Measurements from ENCODE around the gene PRKD1. TPM values are rescaled to one million over a fixed set of nuclear protein-coding genes. Genes with fewer than 3 reads are reported as not detected.
A peak's percentile ranks its signal among the peaks of the same experiment; 100 is the strongest.
"Not testable (repeated sequence)": the region's sequence is repeated elsewhere in the genome, so short reads cannot be mapped to it uniquely, and the experiment has no call there.

PRKD1 gene
- total RNA-seq, 2 donors from 2014 or later, result not detected

GRCh38 chr14:29893989-29894388 lies 33.7 kb downstream of the PRKD1 start:
- H3K9me3 ChIP-seq (ENCODE audit: control insufficient read depth, low read length, poor library complexity, severe bottlenecking), result no peaks in the 10 kb centered on the region
- H3K4me1 Mint-ChIP-seq, result no peaks in the 10 kb centered on the region
- ATAC-seq (no peak), DNase-seq (no peak)
- no peak overlapping the region for H3K27ac Mint-ChIP-seq
- no peaks in the 10 kb centered on the region for H3K36me3 Mint-ChIP-seq (ENCODE audit: low read depth)
- H3K4me3 Mint-ChIP-seq, result no peak overlapping the region
- H3K27me3 Mint-ChIP-seq, result no peaks in the 10 kb centered on the region

- no peak overlapping the region for H3K4me3 Mint-ChIP-seq
- no peaks in the 10 kb centered on the region for H3K9me3 ChIP-seq (ENCODE audit: control insufficient read depth, low read length, poor library complexity, severe bottlenecking)
- no peak for ATAC-seq
- no peaks in the 10 kb centered on the region for H3K4me1 Mint-ChIP-seq
- DNase-seq, result no peak
- H3K27ac Mint-ChIP-seq, result no peak overlapping the region
- no peaks in the 10 kb centered on the region for H3K27me3 Mint-ChIP-seq
- H3K36me3 Mint-ChIP-seq (ENCODE audit: low read depth), result no peaks in the 10 kb centered on the region
These were observed 35.3 kb downstream of the PRKD1 start for GRCh38 chr14:29892327-29892726.

DNA sequence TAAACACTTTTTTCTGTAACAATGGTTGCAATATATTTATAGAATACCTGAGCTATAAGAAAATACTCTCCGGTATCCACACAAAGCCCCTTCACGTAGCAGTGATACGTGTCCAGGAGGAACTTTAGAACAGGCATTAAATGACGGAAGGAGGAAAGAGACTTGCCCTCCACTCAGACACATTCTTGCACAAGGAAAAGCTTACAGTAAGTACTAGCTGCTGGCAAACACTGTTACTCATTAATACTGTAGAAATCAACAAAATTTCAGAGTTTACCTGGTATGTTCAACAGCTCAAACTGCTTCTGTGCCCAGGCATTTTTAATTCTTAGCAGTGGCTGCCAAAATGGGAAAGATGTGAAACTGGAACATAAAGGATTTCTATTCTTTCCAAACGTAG lies 41.7 kb downstream of the PRKD1 start:
- no peaks in the 10 kb centered on the region for H3K4me1 Mint-ChIP-seq
- no peak overlapping the region for H3K27ac Mint-ChIP-seq
- H3K27me3 Mint-ChIP-seq, result no peaks in the 10 kb centered on the region
- ATAC-seq (no peak), DNase-seq (no peak)
- no peak overlapping the region for H3K4me3 Mint-ChIP-seq
- no peaks in the 10 kb centered on the region for H3K36me3 Mint-ChIP-seq (ENCODE audit: low read depth)
- no peaks in the 10 kb centered on the region for H3K9me3 ChIP-seq (ENCODE audit: control insufficient read depth, low read length, poor library complexity, severe bottlenecking)

- no peaks in the 10 kb centered on the region for H3K9me3 ChIP-seq (ENCODE audit: control insufficient read depth, low read length, poor library complexity, severe bottlenecking)
- Mint-ChIP-seq H3K27me3 (no peaks in the 10 kb centered on the region), H3K27ac (no peak overlapping the region), H3K4me1 (no peaks in the 10 kb centered on the region), H3K4me3 (no peak overlapping the region), H3K36me3 (ENCODE audit: low read depth) (no peaks in the 10 kb centered on the region)
- ATAC-seq (no peak), DNase-seq (no peak)
These were observed 59.6 kb downstream of the PRKD1 start for GRCh38 chr14:29868000-29868399.

- H3K27ac Mint-ChIP-seq, result no peak overlapping the region
- H3K9me3 ChIP-seq (ENCODE audit: control insufficient read depth, low read length, poor library complexity, severe bottlenecking), result no peaks in the 10 kb centered on the region
- H3K27me3 Mint-ChIP-seq, result no peaks in the 10 kb centered on the region
- no peak for DNase-seq
- ATAC-seq, result no peak
- H3K4me1 Mint-ChIP-seq, result no peaks in the 10 kb centered on the region
- H3K4me3 Mint-ChIP-seq, result no peak overlapping the region
- H3K36me3 Mint-ChIP-seq (ENCODE audit: low read depth), result no peaks in the 10 kb centered on the region
These were observed 62.3 kb downstream of the PRKD1 start for GRCh38 chr14:29865299-29865698.

DNA sequence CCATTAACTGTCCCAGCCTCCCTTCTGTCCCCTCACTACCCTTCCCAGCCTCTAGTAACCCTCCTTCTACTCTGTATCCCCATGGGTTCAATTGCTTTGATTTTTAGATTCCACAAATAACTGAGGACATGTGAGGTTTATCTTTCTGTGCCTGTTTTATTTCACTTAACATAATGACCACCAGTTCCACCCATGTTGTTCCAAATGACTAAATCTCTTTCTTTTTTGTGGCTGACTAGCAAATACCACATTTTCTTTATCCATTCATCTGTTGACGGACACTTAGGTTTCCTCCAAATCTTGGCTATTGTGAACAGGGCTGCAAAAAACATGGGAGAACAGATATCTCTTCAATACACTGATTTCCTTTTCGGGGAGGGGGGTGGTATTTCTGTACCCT lies 65.7 kb downstream of the PRKD1 start:
- H3K4me3 Mint-ChIP-seq, result no peak overlapping the region
- H3K4me1 Mint-ChIP-seq, result no peaks in the 10 kb centered on the region
- no peaks in the 10 kb centered on the region for H3K36me3 Mint-ChIP-seq (ENCODE audit: low read depth)
- no peak overlapping the region for H3K27ac Mint-ChIP-seq
- ATAC-seq (no peak), DNase-seq (no peak)
- H3K9me3 ChIP-seq (ENCODE audit: control insufficient read depth, low read length, poor library complexity, severe bottlenecking), result peaks cover 3% of the 10 kb centered on the region
- no peaks in the 10 kb centered on the region for H3K27me3 Mint-ChIP-seq

- H3K4me3 Mint-ChIP-seq, result no peak overlapping the region
- DNase-seq (no peak), ATAC-seq (peak; percentile 42)
- no peaks in the 10 kb centered on the region for H3K27me3 Mint-ChIP-seq
- no peaks in the 10 kb centered on the region for H3K36me3 Mint-ChIP-seq (ENCODE audit: low read depth)
- peaks cover 3% of the 10 kb centered on the region for H3K9me3 ChIP-seq (ENCODE audit: control insufficient read depth, low read length, poor library complexity, severe bottlenecking)
- no peak overlapping the region for H3K27ac Mint-ChIP-seq
- H3K4me1 Mint-ChIP-seq, result no peaks in the 10 kb centered on the region
These were observed 69.3 kb downstream of the PRKD1 start for GRCh38 chr14:29858299-29858698.

- ATAC-seq (no peak), DNase-seq (no peak)
- H3K27ac Mint-ChIP-seq, result no peak overlapping the region
These were observed 70.1 kb downstream of the PRKD1 start for GRCh38 chr14:29857551-29857950.

GRCh38 chr14:29856516-29856915 lies 71.1 kb downstream of the PRKD1 start:
- peaks cover 3% of the 10 kb centered on the region for H3K9me3 ChIP-seq (ENCODE audit: control insufficient read depth, low read length, poor library complexity, severe bottlenecking)
- DNase-seq (no peak), ATAC-seq (no peak)
- Mint-ChIP-seq H3K4me3 (no peak overlapping the region), H3K36me3 (ENCODE audit: low read depth) (no peaks in the 10 kb centered on the region), H3K4me1 (no peaks in the 10 kb centered on the region), H3K27me3 (no peaks in the 10 kb centered on the region), H3K27ac (no peak overlapping the region)

More at GRCh38 chr14:29857551-29857950, 70.1 kb downstream of the PRKD1 start:
- Mint-ChIP-seq H3K27me3 (no peaks in the 10 kb centered on the region), H3K4me3 (no peak overlapping the region), H3K4me1 (no peaks in the 10 kb centered on the region), H3K36me3 (ENCODE audit: low read depth) (no peaks in the 10 kb centered on the region)
- peaks cover 3% of the 10 kb centered on the region for H3K9me3 ChIP-seq (ENCODE audit: control insufficient read depth, low read length, poor library complexity, severe bottlenecking)

DNA sequence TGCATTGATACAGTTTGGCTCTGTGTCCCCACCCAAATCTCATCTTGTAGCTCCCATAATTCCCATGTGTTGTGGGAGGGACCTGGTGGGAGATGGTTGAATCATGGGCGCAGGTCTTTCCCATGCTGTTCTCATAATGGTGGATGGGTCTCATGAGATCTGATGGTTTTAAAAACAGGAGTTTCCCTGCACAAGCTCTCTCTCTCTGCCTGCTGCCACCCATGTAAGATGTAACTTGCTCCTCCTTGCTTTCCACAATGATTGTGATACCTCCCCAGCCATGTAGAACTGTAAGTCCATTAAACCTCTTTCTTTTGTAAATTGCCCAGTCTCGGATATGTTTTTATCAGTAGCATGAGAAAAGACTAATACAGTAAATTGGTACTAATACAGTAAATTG lies 74.0 kb downstream of the PRKD1 start:
- ATAC-seq; H3K36me3 Mint-ChIP-seq (ENCODE audit: low read depth); H3K4me1 Mint-ChIP-seq; H3K9me3 ChIP-seq (ENCODE audit: control insufficient read depth, low read length, poor library complexity, severe bottlenecking); H3K27ac Mint-ChIP-seq; H3K4me3 Mint-ChIP-seq; H3K27me3 Mint-ChIP-seq; DNase-seq: not testable (repeated sequence)

DNA sequence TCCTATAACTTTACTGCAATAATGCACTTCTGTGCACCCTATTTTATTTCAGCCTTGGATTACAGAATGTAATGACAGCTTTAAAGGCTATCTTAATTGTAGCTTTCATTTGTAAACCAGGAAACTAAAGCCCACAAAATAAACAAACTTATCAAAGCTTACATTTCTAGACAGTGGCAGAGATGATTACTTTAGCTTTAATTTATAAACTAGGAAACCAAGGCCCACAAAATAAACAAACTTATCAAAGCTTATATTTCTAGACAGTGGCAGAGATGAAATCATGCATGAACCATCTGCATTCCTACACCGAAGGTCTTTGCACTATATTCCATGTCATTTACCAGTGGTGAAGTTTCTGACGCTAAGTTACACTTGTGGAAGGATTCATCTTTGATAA lies 74.4 kb downstream of the PRKD1 start:
- Mint-ChIP-seq H3K36me3 (ENCODE audit: low read depth) (no peaks in the 10 kb centered on the region), H3K27ac (no peak overlapping the region), H3K4me3 (no peak overlapping the region), H3K27me3 (no peaks in the 10 kb centered on the region), H3K4me1 (no peaks in the 10 kb centered on the region)
- H3K9me3 ChIP-seq (ENCODE audit: control insufficient read depth, low read length, poor library complexity, severe bottlenecking), result peaks cover 2% of the 10 kb centered on the region
- no peak for DNase-seq
- ATAC-seq, result no peak

DNA sequence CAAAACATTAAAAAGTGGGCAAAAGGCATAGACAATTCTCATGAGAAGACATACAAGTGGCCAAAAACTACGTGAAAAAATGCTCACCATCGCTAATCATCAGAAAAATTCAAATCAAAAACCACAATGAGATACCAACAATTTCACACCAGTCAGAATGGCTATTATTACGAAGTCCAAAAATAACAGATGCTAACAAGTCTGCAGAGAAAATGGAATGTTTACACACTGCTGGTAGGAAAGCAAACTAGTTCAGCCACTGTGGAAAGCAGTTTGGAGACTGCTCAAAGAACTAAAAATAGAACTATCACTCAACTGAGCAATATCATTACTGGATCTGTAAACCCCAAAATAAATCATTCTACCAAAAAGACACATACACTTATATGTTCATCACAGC lies 76.2 kb downstream of the PRKD1 start:
- Mint-ChIP-seq H3K36me3 (ENCODE audit: low read depth) (no peaks in the 10 kb centered on the region), H3K4me3 (no peak overlapping the region), H3K27ac (no peak overlapping the region), H3K4me1 (no peaks in the 10 kb centered on the region), H3K27me3 (no peaks in the 10 kb centered on the region)
- DNase-seq, result no peak
- no peaks in the 10 kb centered on the region for H3K9me3 ChIP-seq (ENCODE audit: control insufficient read depth, low read length, poor library complexity, severe bottlenecking)
- ATAC-seq, result no peak

- H3K27me3 Mint-ChIP-seq, result no peaks in the 10 kb centered on the region
- no peaks in the 10 kb centered on the region for H3K9me3 ChIP-seq (ENCODE audit: control insufficient read depth, low read length, poor library complexity, severe bottlenecking)
- H3K4me3 Mint-ChIP-seq, result no peak overlapping the region
- no peak overlapping the region for H3K27ac Mint-ChIP-seq
- DNase-seq (no peak), ATAC-seq (no peak)
- no peaks in the 10 kb centered on the region for H3K36me3 Mint-ChIP-seq (ENCODE audit: low read depth)
- no peaks in the 10 kb centered on the region for H3K4me1 Mint-ChIP-seq
These were observed 80.6 kb downstream of the PRKD1 start for GRCh38 chr14:29847056-29847380.

GRCh38 chr14:29846339-29847055 lies 81.2 kb downstream of the PRKD1 start:
- Mint-ChIP-seq H3K4me3 (no peak overlapping the region), H3K27ac (no peak overlapping the region), H3K36me3 (ENCODE audit: low read depth) (no peaks in the 10 kb centered on the region), H3K27me3 (no peaks in the 10 kb centered on the region), H3K4me1 (no peaks in the 10 kb centered on the region)
- H3K9me3 ChIP-seq (ENCODE audit: control insufficient read depth, low read length, poor library complexity, severe bottlenecking), result no peaks in the 10 kb centered on the region
- ATAC-seq (no peak), DNase-seq (no peak)

Measured in T-helper 17 cell (primary cell).